ENCODE measurements around the gene RAVER1.

GRCh38 chr19:10356431-10356830, 23.1 kb upstream of the RAVER1 start:
- TF ChIP-seq TCF12 (IDR thresholded peaks at IDR 0.05; ENCODE audit: low read depth, low read length) (no peak), RAD21 (IDR thresholded peaks at IDR 0.05 in 1 of 2, conservative IDR thresholded peaks at IDR 0.05 in 1 of 2; ENCODE audit: low read depth in 2 of 2, low read length in 2 of 2) (no peak), SRF (IDR thresholded peaks at IDR 0.05; ENCODE audit: low read depth, low read length) (no peak), PHF8 (conservative IDR thresholded peaks at IDR 0.05; ENCODE audit: low read depth, low read length) (no peak), ATF2 (IDR thresholded peaks at IDR 0.05; ENCODE audit: low read length) (no peak), TAF7 (optimal IDR thresholded peaks at IDR 0.05; ENCODE audit: borderline replicate concordance, low read depth, low read length) (no peak), CTCF (IDR thresholded peaks at IDR 0.05; ENCODE audit: control extremely low read depth in 1 of 3, insufficient read depth in 1 of 3, low read depth in 1 of 3, low read length in 3 of 3) (no peak), SAP30 (IDR thresholded peaks at IDR 0.05; ENCODE audit: insufficient read depth, insufficient replicate concordance, low read length) (no peak)

All from H1 (cell line).